Stimulated activated CD8-positive, alpha-beta memory T cell treated with anti-CD3 and anti-CD28 coated beads, Interleukin-15, amount 100 ng/mL, for 48 hours (primary cell): ENCODE data around the gene TRAPPC6A.

Experiments used
- DNase-seq, 2 donors: peaks; one replicate each; pipeline ENCODE4 v3.0.0-alpha.2; 2020; ENCODE audit warnings: low read depth in 2 of 2

Gene TRAPPC6A

GRCh38 chr19:45149129-45149528, 28.9 kb downstream of the TRAPPC6A start:
- no peak for DNase-seq

- no peak for DNase-seq
These were observed 30.0 kb downstream of the TRAPPC6A start for GRCh38 chr19:45147835-45148676.

- no peak for DNase-seq
These were observed 31.3 kb downstream of the TRAPPC6A start for GRCh38 chr19:45146741-45147205.

- no peak for DNase-seq
These were observed 31.8 kb downstream of the TRAPPC6A start for GRCh38 chr19:45146251-45146650.

GRCh38 chr19:45145270-45146189, 32.5 kb downstream of the TRAPPC6A start:
- no peak for DNase-seq

GRCh38 chr19:45144431-45145269, 33.4 kb downstream of the TRAPPC6A start:
- DNase-seq, result no peak

GRCh38 chr19:45142726-45143110, 35.3 kb downstream of the TRAPPC6A start:
- no peak for DNase-seq

- no peak for DNase-seq
These were observed 35.9 kb downstream of the TRAPPC6A start for GRCh38 chr19:45142016-45142725.

GRCh38 chr19:45141203-45141900, 36.7 kb downstream of the TRAPPC6A start:
- no peak for DNase-seq

- no peak for DNase-seq
These were observed 37.5 kb downstream of the TRAPPC6A start for GRCh38 chr19:45140533-45140932.

GRCh38 chr19:45140144-45140503, 37.9 kb downstream of the TRAPPC6A start:
- DNase-seq, result no peak

GRCh38 chr19:45139286-45140143, 38.5 kb downstream of the TRAPPC6A start:
- no peak for DNase-seq

GRCh38 chr19:45138303-45138751, 39.7 kb downstream of the TRAPPC6A start:
- no peak for DNase-seq

- DNase-seq, result no peak
These were observed 40.8 kb downstream of the TRAPPC6A start for GRCh38 chr19:45137179-45137761.

- no peak for DNase-seq
These were observed 41.4 kb downstream of the TRAPPC6A start for GRCh38 chr19:45136507-45137178.

GRCh38 chr19:45135176-45135885, 42.7 kb downstream of the TRAPPC6A start:
- no peak for DNase-seq

GRCh38 chr19:45133661-45134060, 44.4 kb downstream of the TRAPPC6A start:
- DNase-seq, result no peak
